IPS-11a (cell line): ENCODE measurements around the gene NCOA7.
"Not testable (repeated sequence)": the region's sequence is repeated elsewhere in the genome, so short reads cannot be mapped to it uniquely, and the experiment has no call there.

Source experiments
- H3K4me3 ChIP-seq: one replicate; pipeline ENCODE4 v1.5.1; 2013; ENCODE audit warnings: low read depth, low read length, control low read depth

Gene NCOA7

GRCh38 chr6:125834348-125834747, 43.6 kb downstream of the NCOA7 start:
- H3K4me3 ChIP-seq: no peak overlapping the region

GRCh38 chr6:125835221-125835744, 44.5 kb downstream of the NCOA7 start:
- H3K4me3 ChIP-seq: no peak overlapping the region

GRCh38 chr6:125836466-125836865, 45.7 kb downstream of the NCOA7 start:
- H3K4me3 ChIP-seq: no peak overlapping the region

- H3K4me3 ChIP-seq: no peak overlapping the region
Measured at GRCh38 chr6:125839471-125839870, 48.7 kb downstream of the NCOA7 start.

GRCh38 chr6:125839879-125840278, 49.1 kb downstream of the NCOA7 start:
- no peak overlapping the region for H3K4me3 ChIP-seq

- no peak overlapping the region for H3K4me3 ChIP-seq
Measured at GRCh38 chr6:125841356-125842090, 50.8 kb downstream of the NCOA7 start.

GRCh38 chr6:125842091-125842626, 51.4 kb downstream of the NCOA7 start:
- H3K4me3 ChIP-seq: no peak overlapping the region

GRCh38 chr6:125843593-125843992, 52.8 kb downstream of the NCOA7 start:
- H3K4me3 ChIP-seq: no peak overlapping the region

- H3K4me3 ChIP-seq: no peak overlapping the region
Measured at GRCh38 chr6:125844989-125845388, 54.2 kb downstream of the NCOA7 start.

GRCh38 chr6:125846292-125847024, 55.7 kb downstream of the NCOA7 start:
- no peak overlapping the region for H3K4me3 ChIP-seq

- H3K4me3 ChIP-seq: not testable (repeated sequence)
Measured at GRCh38 chr6:125848286-125848685, 57.5 kb downstream of the NCOA7 start.

- no peak overlapping the region for H3K4me3 ChIP-seq
Measured at GRCh38 chr6:125850361-125850760, 59.6 kb downstream of the NCOA7 start.

- H3K4me3 ChIP-seq: no peak overlapping the region
Measured at GRCh38 chr6:125852587-125852986, 61.8 kb downstream of the NCOA7 start.

- H3K4me3 ChIP-seq: no peak overlapping the region
Measured at GRCh38 chr6:125853168-125853567, 62.4 kb downstream of the NCOA7 start.

- H3K4me3 ChIP-seq: no peak overlapping the region
Measured at GRCh38 chr6:125853756-125854155, 63.0 kb downstream of the NCOA7 start.

GRCh38 chr6:125854355-125854754, 63.6 kb downstream of the NCOA7 start:
- H3K4me3 ChIP-seq: no peak overlapping the region

- no peak overlapping the region for H3K4me3 ChIP-seq
Measured at GRCh38 chr6:125855783-125856182, 65.0 kb downstream of the NCOA7 start.

- no peak overlapping the region for H3K4me3 ChIP-seq
Measured at GRCh38 chr6:125857846-125858245, 67.1 kb downstream of the NCOA7 start.

- no peak overlapping the region for H3K4me3 ChIP-seq
Measured at GRCh38 chr6:125858427-125859320, 67.9 kb downstream of the NCOA7 start.

GRCh38 chr6:125859727-125860126, 69.0 kb downstream of the NCOA7 start:
- H3K4me3 ChIP-seq: no peak overlapping the region

GRCh38 chr6:125863023-125863422, 72.3 kb downstream of the NCOA7 start:
- no peak overlapping the region for H3K4me3 ChIP-seq
